Glutamatergic neuron (in vitro differentiated cells): ENCODE data around the gene ASCC2. TPM values are rescaled to one million over a fixed set of nuclear protein-coding genes. Genes with fewer than 3 reads are reported as not detected.

Experiments used
- DNase-seq: peaks from one replicate; pipeline ENCODE4 v3.0.0; 2022
- H3K27ac Mint-ChIP-seq: one replicate; pipeline ENCODE4 v1.8.0; 2020; ENCODE audit warnings: mild to moderate bottlenecking, mixed read lengths, inconsistent platforms; ENCODE audit not compliant: unreplicated experiment
- H3K27me3 Mint-ChIP-seq: one replicate; pipeline ENCODE4 v1.8.0; 2020; ENCODE audit warnings: mild to moderate bottlenecking, moderate library complexity, mixed read lengths, inconsistent platforms; ENCODE audit not compliant: unreplicated experiment
- H3K36me3 Mint-ChIP-seq: one replicate; pipeline ENCODE4 v1.8.0; 2020; ENCODE audit warnings: mild to moderate bottlenecking, mixed read lengths, inconsistent platforms; ENCODE audit not compliant: unreplicated experiment
- H3K4me1 Mint-ChIP-seq: one replicate; pipeline ENCODE4 v1.8.0; 2020; ENCODE audit warnings: mild to moderate bottlenecking, low read depth, mixed read lengths, inconsistent platforms; ENCODE audit not compliant: unreplicated experiment
- H3K4me3 Mint-ChIP-seq: one replicate; pipeline ENCODE4 v1.8.0; 2020; ENCODE audit warnings: mild to moderate bottlenecking, mixed read lengths, inconsistent platforms; ENCODE audit not compliant: unreplicated experiment
- H3K9me3 Mint-ChIP-seq: one replicate; pipeline ENCODE4 v1.8.0; 2020; ENCODE audit warnings: mild to moderate bottlenecking, moderate library complexity, mixed read lengths, inconsistent platforms; ENCODE audit not compliant: unreplicated experiment
- CTCF ChIP-seq: fragments of 200-600 bp; sonication (generic); IDR thresholded peaks from one replicate; pipeline ENCODE4 v1.5.0; 2021; ENCODE audit not compliant: partially characterized antibody, unreplicated experiment
- long read RNA-seq: library from polyadenylated mRNA; unstranded; transcript quantifications from one replicate; pipeline ENCODE4 v2.0.0, GENCODE V29; 2020; ENCODE audit not compliant: unreplicated experiment
- total RNA-seq: library from RNA; stranded (reverse); fragmentation: NEBNext Ultra II Directional; extraction: Animal tissue kit (Norgen Biotek cat#: 25700); gene quantifications from one replicate; pipeline ENCODE4 v1.2.1, GENCODE V29; 2021; ENCODE audit not compliant: unreplicated experiment

ASCC2 gene, protein sequence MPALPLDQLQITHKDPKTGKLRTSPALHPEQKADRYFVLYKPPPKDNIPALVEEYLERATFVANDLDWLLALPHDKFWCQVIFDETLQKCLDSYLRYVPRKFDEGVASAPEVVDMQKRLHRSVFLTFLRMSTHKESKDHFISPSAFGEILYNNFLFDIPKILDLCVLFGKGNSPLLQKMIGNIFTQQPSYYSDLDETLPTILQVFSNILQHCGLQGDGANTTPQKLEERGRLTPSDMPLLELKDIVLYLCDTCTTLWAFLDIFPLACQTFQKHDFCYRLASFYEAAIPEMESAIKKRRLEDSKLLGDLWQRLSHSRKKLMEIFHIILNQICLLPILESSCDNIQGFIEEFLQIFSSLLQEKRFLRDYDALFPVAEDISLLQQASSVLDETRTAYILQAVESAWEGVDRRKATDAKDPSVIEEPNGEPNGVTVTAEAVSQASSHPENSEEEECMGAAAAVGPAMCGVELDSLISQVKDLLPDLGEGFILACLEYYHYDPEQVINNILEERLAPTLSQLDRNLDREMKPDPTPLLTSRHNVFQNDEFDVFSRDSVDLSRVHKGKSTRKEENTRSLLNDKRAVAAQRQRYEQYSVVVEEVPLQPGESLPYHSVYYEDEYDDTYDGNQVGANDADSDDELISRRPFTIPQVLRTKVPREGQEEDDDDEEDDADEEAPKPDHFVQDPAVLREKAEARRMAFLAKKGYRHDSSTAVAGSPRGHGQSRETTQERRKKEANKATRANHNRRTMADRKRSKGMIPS
- total RNA-seq = 67.8 TPM
- long read RNA-seq, transcript ASCC2-201 (20 exons, 2,793 nt) = major isoform, 6 of 38 reads
- long read RNA-seq, transcript ASCC2-202 (21 exons, 2,823 nt) = minor isoform, 5 of 38 reads
- long read RNA-seq, partial matches to known transcripts = 0 of 38 reads
- long read RNA-seq, other reads (novel, unspliced or antisense) = 23 of 38 reads

- no peaks in the 10 kb centered on the region for H3K36me3 Mint-ChIP-seq
- H3K27ac Mint-ChIP-seq = peak within 1 kb of the TSS; percentile 93
- peak within 1 kb of the TSS; percentile 95 for H3K4me3 Mint-ChIP-seq
- H3K4me1 Mint-ChIP-seq = peaks cover 11% of the 10 kb centered on the region
- H3K9me3 Mint-ChIP-seq = no peaks in the 10 kb centered on the region
- peaks cover 3% of the 10 kb centered on the region for H3K27me3 Mint-ChIP-seq
- TF ChIP-seq CTCF = no peak
- peak; percentile 100 for DNase-seq
Measured at GRCh38 chr22:29837741-29838598, at the start of gene ASCC2. ASCC2 (minus strand) TSS chr22:29838274; CDS start chr22:29832325, 5,949 bp downstream.

DNA sequence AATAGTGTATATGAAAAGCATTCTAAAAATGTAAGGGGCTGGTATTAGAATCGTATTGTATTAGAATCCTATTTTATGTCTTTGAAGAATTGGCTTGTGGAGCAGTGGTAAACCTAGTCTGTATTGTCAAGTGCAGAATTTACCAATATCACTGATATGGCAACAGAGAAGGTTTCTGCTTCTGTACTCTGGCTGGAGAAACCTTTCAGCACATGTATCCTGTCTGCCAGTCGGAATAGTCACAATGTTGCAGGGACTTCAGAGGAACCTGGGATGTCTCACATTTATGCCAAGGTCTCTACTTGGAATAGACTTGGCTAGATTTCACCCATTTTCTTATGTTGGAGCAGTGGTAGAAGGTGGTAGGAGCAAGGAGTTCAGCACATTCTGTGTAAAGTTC, 49.3 kb upstream of the ASCC2 start:
- peaks cover 2% of the 10 kb centered on the region for H3K27me3 Mint-ChIP-seq
- no peak for TF ChIP-seq CTCF
- peaks cover 2% of the 10 kb centered on the region for H3K4me1 Mint-ChIP-seq
- H3K36me3 Mint-ChIP-seq = no peaks in the 10 kb centered on the region
- no peak for DNase-seq
- no peaks in the 10 kb centered on the region for H3K9me3 Mint-ChIP-seq
- no peak overlapping the region for H3K4me3 Mint-ChIP-seq
- no peak overlapping the region for H3K27ac Mint-ChIP-seq

DNA sequence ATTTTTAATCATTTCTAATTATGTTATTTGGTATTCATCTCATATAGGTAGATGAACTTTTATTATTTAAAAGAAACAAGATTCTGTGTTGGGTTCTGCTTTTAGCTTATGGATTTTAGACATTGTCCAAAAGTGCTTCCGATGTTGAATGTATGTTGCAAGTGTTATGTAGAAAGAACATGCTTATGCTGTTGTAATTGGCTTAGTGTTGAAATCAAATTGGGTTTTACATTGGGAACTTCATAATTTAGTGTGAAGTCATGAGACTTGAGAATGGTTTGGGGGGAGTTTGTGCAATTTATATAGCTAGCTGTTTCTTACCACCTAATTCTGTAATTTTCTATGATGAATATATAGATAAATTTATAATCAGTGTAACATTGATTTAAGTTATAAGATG, 48.5 kb upstream of the ASCC2 start:
- TF ChIP-seq CTCF = no peak
- no peak for DNase-seq
- Mint-ChIP-seq H3K36me3 (no peaks in the 10 kb centered on the region), H3K4me1 (peaks cover 2% of the 10 kb centered on the region), H3K4me3 (no peak overlapping the region), H3K27ac (no peak overlapping the region), H3K9me3 (no peaks in the 10 kb centered on the region), H3K27me3 (peaks cover 2% of the 10 kb centered on the region)

DNA sequence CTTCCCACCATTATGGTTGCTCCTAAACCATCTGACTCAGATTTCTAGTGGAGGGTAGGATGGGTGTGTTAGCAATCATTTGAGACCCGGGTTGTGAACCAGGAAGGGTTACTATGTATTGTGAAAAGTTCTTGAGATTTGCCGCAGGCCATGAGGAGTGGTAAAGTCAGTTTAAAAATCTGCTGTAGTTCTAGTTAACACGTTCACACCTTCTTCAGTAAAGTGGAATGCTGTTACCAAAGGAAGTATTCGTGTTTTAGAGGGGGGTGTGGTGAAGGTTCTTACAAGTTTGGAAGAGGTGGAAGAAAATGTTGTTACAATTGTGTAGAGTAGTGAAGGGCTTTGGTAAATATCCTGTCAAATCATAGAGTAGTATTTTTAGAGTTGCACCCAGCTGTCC, 47.5 kb upstream of the ASCC2 start:
- Mint-ChIP-seq H3K36me3 (no peaks in the 10 kb centered on the region), H3K4me3 (no peak overlapping the region), H3K4me1 (peaks cover 2% of the 10 kb centered on the region), H3K27me3 (peaks cover 2% of the 10 kb centered on the region), H3K27ac (no peak overlapping the region), H3K9me3 (no peaks in the 10 kb centered on the region)
- no peak for DNase-seq
- no peak for TF ChIP-seq CTCF
